Type B pancreatic cell (in vitro differentiated cells): ENCODE data around the gene PLD5. TPM values are rescaled to one million over a fixed set of nuclear protein-coding genes. Genes with fewer than 3 reads are reported as not detected.
A peak's percentile ranks its signal among the peaks of the same experiment; 100 is the strongest.

Experiments
- DNase-seq: peaks from one replicate; pipeline ENCODE4 v3.0.0; 2021; ENCODE audit warnings: mixed read lengths; ENCODE audit not compliant: unreplicated experiment; ENCODE audit errors: extremely low spot score
- H3K27ac Mint-ChIP-seq: 2 replicates; pipeline ENCODE4 v1.8.0; 2021; ENCODE audit warnings: mild to moderate bottlenecking, mixed read lengths
- H3K27me3 Mint-ChIP-seq: 2 replicates; pipeline ENCODE4 v1.8.0; 2021; ENCODE audit warnings: mixed read lengths
- H3K36me3 Mint-ChIP-seq: 2 replicates; pipeline ENCODE4 v1.8.0; 2021; ENCODE audit warnings: mixed read lengths
- H3K4me1 Mint-ChIP-seq: one replicate; pipeline ENCODE4 v1.8.0; 2021; ENCODE audit warnings: mixed read lengths; ENCODE audit not compliant: unreplicated experiment
- H3K4me3 Mint-ChIP-seq: 2 replicates; pipeline ENCODE4 v1.8.0; 2021; ENCODE audit warnings: mild to moderate bottlenecking, mixed read lengths
- H3K9me3 Mint-ChIP-seq: 2 replicates; pipeline ENCODE4 v1.8.0; 2021; ENCODE audit warnings: mixed read lengths
- CTCF ChIP-seq: fragments of 200-600 bp; sonication (generic); conservative IDR thresholded peaks from 2 replicates; pipeline ENCODE4 v1.5.0; 2021; ENCODE audit warnings: antibody characterized with exemption, mild to moderate bottlenecking
- long read RNA-seq: library from polyadenylated mRNA; unstranded; transcript quantifications from one replicate; pipeline ENCODE4 v2.0.0, GENCODE V29; 2020
- total RNA-seq: library from RNA; stranded (reverse); gene quantifications from 2 replicates; pipeline ENCODE4 v1.2.1, GENCODE V29; 2021; ENCODE audit warnings: low replicate concordance

The PLD5 gene
- total RNA-seq: 2.6 and 6.9 TPM in 2 replicates
- long read RNA-seq, full-length matches to known transcripts: 5 of 11 reads
- long read RNA-seq, partial matches to known transcripts: 2 of 11 reads
- long read RNA-seq, other reads (novel, unspliced or antisense): 4 of 11 reads

GRCh38 chr1:242524571-242525359 lies at the start of gene PLD5:
Gene PLD5, minus strand, starts transcription at chr1:242524697.
- peaks cover 68% of the 10 kb centered on the region for H3K27me3 Mint-ChIP-seq
- no peaks in the 10 kb centered on the region for H3K9me3 Mint-ChIP-seq
- H3K27ac Mint-ChIP-seq: no peak within 1 kb of the TSS
- peak; percentile 29 for TF ChIP-seq CTCF
- H3K4me1 Mint-ChIP-seq: peaks cover 6% of the 10 kb centered on the region
- H3K4me3 Mint-ChIP-seq: peak within 1 kb of the TSS; percentile 85
- H3K36me3 Mint-ChIP-seq: no peaks in the 10 kb centered on the region
- no peak for DNase-seq

- H3K36me3 Mint-ChIP-seq: no peaks in the 10 kb centered on the region
- no peak for TF ChIP-seq CTCF
- H3K27ac Mint-ChIP-seq: no peak overlapping the region
- H3K4me1 Mint-ChIP-seq: no peaks in the 10 kb centered on the region
- H3K9me3 Mint-ChIP-seq: no peaks in the 10 kb centered on the region
- H3K4me3 Mint-ChIP-seq: no peak overlapping the region
- peaks cover 4% of the 10 kb centered on the region for H3K27me3 Mint-ChIP-seq
- no peak for DNase-seq
Measured at GRCh38 chr1:242569867-242570266, 45.4 kb upstream of the PLD5 start.

GRCh38 chr1:242568666-242569065 lies 44.2 kb upstream of the PLD5 start:
- Mint-ChIP-seq H3K4me1 (no peaks in the 10 kb centered on the region), H3K9me3 (no peaks in the 10 kb centered on the region), H3K27me3 (peaks cover 4% of the 10 kb centered on the region), H3K27ac (no peak overlapping the region), H3K4me3 (no peak overlapping the region), H3K36me3 (no peaks in the 10 kb centered on the region)
- no peak for DNase-seq
- TF ChIP-seq CTCF: no peak

- TF ChIP-seq CTCF: no peak
Measured at GRCh38 chr1:242567596-242567995, 43.1 kb upstream of the PLD5 start.

GRCh38 chr1:242556759-242557158 lies 32.3 kb upstream of the PLD5 start:
- no peak for TF ChIP-seq CTCF
- peaks cover 3% of the 10 kb centered on the region for H3K27me3 Mint-ChIP-seq
- no peak overlapping the region for H3K27ac Mint-ChIP-seq
- H3K9me3 Mint-ChIP-seq: no peaks in the 10 kb centered on the region
- no peaks in the 10 kb centered on the region for H3K4me1 Mint-ChIP-seq
- no peaks in the 10 kb centered on the region for H3K36me3 Mint-ChIP-seq
- DNase-seq: no peak
- H3K4me3 Mint-ChIP-seq: no peak overlapping the region

More at GRCh38 chr1:242567596-242567995, 43.1 kb upstream of the PLD5 start:
- H3K36me3 Mint-ChIP-seq: no peaks in the 10 kb centered on the region
- peaks cover 4% of the 10 kb centered on the region for H3K27me3 Mint-ChIP-seq
- no peaks in the 10 kb centered on the region for H3K9me3 Mint-ChIP-seq
- H3K4me3 Mint-ChIP-seq: no peak overlapping the region
- no peak for DNase-seq
- H3K27ac Mint-ChIP-seq: no peak overlapping the region
- no peaks in the 10 kb centered on the region for H3K4me1 Mint-ChIP-seq
